HFF-Myc (cell line): Measurements from ENCODE around the gene SGPL1.

Experiments
- DNase-seq: peaks from one replicate; pipeline ENCODE4 v3.0.0-alpha.2; 2011; ENCODE audit warnings: low read depth; ENCODE audit errors: extremely low read depth
- H3K4me3 ChIP-seq: replicated peaks from 2 replicates; pipeline ENCODE4 v1.5.1; 2011; ENCODE audit warnings: low read depth, mild to moderate bottlenecking, control low read depth, low read length
- CTCF ChIP-seq: IDR thresholded peaks from 2 replicates; pipeline ENCODE4 v1.5.1; 2012; ENCODE audit warnings: mild to moderate bottlenecking, low read depth, low read length, control low read depth; ENCODE audit errors: missing control alignments

Gene SGPL1

GRCh38 chr10:70887804-70888800 is 72.4 kb downstream of the SGPL1 start, which contains the start of gene PCBD1:
TSS of gene PCBD1 (minus strand) at chr10:70888565. CDS start at chr10:70888533, 32 bp downstream.
- peak within 1 kb of the TSS; percentile 55 for H3K4me3 ChIP-seq
- no peak for DNase-seq
- no peak for TF ChIP-seq CTCF

- no peak for DNase-seq
- H3K4me3 ChIP-seq: no peak overlapping the region
- no peak for TF ChIP-seq CTCF
These were observed 73.5 kb downstream of the SGPL1 start for GRCh38 chr10:70889291-70889690.

GRCh38 chr10:70890917-70891431 is 75.2 kb downstream of the SGPL1 start:
- H3K4me3 ChIP-seq: no peak overlapping the region
- no peak for DNase-seq
- TF ChIP-seq CTCF: no peak

GRCh38 chr10:70891627-70892026 is 75.9 kb downstream of the SGPL1 start:
- DNase-seq: no peak
- H3K4me3 ChIP-seq: no peak overlapping the region
- TF ChIP-seq CTCF: no peak

GRCh38 chr10:70892631-70893030 is 76.9 kb downstream of the SGPL1 start:
- TF ChIP-seq CTCF: no peak
- DNase-seq: no peak
- H3K4me3 ChIP-seq: no peak overlapping the region

GRCh38 chr10:70893227-70894006 is 77.7 kb downstream of the SGPL1 start:
- DNase-seq: no peak
- no peak for TF ChIP-seq CTCF
- no peak overlapping the region for H3K4me3 ChIP-seq
